ENCODE results near the gene SGSM2.

The SGSM2 gene

GRCh38 chr17:2369551-2370210 lies 32.4 kb downstream of the SGSM2 start:
- no peak for DNase-seq (ENCODE audit: low spot score)

DNA sequence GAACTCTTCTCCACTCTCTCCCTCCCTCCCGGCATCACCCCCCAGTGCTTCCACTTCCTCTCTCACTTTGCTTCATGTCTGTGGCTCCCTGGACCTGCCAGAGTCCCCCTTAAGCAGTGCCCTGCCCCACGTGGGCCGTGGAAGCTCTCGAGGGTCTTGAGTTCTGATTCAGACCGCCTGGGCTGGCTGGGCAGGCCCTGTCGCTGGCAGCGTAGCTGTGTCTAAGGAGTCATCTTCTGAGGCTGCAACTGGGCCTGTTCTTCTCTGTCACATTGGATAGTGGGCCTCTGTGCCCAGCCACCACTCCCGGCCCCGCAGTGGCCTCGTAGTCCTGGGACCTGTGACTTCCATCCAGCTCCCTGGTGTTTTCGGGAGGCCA lies 32.9 kb downstream of the SGSM2 start:
- DNase-seq (ENCODE audit: low spot score), result no peak

- no peak for DNase-seq (ENCODE audit: low spot score)
Observed at GRCh38 chr17:2371183-2372130, 34.2 kb downstream of the SGSM2 start.

DNA sequence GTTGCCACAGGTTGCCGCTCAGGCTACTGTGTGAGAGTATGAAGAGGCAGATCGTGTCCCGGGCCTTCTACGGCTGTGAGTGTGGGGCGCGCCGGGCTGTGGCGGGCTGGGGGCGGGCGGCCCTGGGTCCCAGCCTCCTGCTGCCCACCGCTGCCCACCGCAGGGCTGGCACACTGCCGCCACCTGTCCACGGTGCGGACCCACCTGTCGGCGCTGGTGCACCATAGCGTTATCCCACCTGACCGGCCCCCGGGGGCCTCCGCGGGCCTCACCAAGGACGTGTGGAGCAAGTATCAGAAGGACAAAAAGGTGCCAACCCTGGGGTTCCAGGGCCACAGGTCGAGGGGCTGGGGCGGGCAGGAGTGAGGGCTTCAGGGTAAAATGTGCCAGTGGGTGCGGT lies 34.9 kb downstream of the SGSM2 start:
- DNase-seq (ENCODE audit: low spot score), result no peak

DNA sequence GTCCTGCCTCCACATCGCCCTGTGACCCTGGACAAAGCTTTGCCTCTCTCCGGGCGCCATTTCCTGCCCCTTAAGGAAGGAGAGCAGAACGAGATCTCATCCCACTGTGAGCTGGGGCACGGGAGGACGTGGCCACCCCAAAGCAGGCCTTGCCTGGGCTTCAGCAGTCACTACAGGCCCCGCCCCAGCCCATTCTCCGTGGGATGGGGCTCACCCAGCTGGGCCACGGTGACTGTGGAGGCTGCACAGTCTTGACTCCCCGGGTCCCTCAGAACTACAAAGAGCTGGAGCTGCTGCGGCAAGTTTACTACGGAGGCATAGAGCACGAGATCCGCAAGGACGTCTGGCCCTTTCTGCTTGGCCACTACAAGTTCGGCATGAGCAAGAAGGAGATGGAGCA lies 35.4 kb downstream of the SGSM2 start:
- DNase-seq (ENCODE audit: low spot score), result no peak

DNA sequence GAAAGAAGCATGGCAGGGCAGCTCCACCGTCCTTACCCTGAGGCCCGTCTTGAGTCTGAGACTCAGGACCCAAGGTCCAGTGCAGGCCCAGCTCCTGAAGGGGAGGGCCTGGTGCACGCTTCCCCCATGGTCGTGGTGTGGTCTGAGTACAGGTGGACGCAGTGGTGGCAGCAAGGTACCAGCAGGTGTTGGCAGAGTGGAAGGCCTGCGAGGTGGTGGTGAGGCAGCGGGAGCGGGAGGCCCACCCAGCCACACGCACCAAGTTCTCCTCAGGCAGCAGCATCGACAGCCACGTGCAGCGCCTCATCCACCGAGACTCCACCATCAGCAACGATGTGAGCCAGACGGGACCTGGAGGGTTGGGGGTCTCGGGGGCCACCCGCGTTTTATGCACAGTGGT lies 35.9 kb downstream of the SGSM2 start:
- no peak for DNase-seq (ENCODE audit: low spot score)

GRCh38 chr17:2374549-2375285 lies 37.4 kb downstream of the SGSM2 start:
- DNase-seq (ENCODE audit: low spot score), result no peak

DNA sequence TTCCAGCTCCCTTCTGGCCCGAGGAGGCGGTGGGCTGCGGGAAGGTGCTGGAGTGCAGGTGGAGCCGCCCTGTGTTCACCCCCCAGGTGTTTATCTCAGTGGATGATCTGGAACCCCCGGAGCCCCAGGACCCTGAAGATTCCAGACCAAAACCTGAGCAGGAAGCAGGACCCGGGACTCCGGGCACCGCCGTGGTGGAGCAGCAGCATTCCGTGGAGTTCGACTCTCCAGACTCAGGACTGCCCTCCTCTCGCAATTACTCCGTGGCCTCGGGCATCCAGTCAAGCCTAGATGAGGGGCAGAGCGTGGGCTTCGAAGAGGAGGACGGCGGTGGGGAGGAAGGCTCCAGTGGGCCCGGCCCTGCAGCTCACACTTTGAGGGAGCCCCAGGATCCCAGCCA lies 38.1 kb downstream of the SGSM2 start:
- DNase-seq (ENCODE audit: low spot score), result no peak

DNA sequence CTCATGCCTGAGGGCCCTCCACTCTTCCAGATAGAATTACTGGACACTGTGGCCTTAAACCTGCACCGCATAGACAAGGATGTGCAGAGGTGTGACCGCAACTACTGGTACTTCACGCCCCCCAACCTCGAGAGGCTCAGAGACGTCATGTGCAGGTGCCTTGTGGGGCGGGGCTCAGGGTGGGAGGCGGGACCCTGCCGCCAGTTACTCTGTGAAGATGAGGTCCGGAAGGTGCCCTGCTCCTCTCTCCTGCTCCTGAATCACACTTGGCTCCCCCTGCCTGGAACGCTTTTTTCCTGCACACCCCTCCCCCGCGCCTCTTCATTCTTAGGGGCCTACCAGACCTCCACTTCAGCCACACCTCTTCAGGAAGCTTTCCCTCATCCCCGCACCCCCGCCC lies 38.8 kb downstream of the SGSM2 start:
- DNase-seq (ENCODE audit: low spot score), result no peak

DNA sequence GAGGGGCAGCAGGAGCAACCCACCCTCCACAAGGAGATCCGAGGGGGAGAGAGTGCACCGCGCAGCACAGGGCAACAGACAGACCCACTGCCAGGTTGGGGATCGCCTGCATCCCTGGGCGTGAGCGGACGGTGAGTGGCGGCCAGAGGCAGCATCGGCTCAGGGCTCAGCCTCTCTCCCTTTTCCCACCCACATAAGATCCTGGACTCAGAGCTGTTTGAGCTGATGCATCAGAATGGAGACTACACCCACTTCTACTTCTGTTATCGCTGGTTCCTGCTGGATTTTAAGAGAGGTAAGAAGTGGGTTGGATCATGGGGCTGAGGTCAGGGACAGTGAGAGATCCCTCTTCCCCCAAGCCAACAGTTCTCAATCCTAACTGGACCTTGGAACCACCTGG lies 40.4 kb downstream of the SGSM2 start:
- no peak for DNase-seq (ENCODE audit: low spot score)

DNA sequence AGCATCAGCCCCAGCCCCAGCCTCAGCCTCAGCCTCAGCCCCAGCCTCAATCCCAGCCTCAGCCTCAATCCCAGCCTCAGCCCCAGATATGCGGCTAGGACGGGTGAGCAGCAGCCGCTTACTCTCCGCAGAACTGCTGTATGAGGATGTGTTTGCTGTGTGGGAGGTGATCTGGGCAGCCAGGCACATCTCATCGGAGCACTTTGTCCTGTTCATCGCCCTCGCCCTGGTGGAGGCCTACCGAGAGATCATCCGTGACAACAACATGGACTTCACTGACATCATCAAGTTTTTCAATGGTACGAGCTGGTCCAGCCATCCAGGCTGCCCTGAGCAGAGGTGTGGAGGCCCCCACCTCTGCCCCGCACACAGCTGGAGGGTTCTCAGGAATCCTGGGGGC lies 41.6 kb downstream of the SGSM2 start:
- no peak for DNase-seq (ENCODE audit: low spot score)

DNA sequence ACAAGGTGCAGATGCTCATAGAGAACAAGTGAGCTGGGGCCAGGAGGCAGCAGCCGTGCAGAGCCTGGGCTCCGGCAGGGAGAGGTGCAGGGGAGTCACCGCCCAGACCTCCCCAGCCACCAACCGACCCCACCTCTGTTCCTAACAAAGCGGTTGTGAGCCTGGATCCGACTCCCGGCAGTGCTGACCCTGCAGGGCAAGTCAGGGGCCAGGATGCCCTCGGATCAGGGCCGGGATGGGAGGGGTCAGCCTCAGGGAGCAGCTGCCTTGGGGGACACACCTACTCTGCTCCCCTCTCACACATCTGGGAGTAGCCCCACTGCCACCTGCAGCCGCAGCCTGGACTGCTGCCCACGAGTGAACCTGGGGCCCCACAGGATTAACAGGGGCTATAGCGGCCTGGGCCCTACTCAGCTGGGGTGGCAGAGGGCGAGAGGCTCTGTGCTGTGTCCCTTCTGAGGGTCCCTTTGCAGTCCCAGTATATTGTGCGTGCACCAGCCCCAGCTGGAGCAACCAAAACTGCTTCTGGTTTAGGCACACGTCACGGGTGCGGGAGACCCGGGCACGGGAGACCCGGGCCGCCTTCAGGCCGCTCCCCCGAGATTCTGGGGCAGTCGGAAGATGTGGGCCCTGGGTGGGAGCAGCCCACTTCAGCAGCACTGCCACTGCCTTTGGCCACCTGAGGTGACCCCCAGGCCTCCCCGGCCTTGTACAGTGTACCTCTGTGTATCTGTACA lies 42.4 kb downstream of the SGSM2 start:
- DNase-seq (ENCODE audit: low spot score), result no peak

DNA sequence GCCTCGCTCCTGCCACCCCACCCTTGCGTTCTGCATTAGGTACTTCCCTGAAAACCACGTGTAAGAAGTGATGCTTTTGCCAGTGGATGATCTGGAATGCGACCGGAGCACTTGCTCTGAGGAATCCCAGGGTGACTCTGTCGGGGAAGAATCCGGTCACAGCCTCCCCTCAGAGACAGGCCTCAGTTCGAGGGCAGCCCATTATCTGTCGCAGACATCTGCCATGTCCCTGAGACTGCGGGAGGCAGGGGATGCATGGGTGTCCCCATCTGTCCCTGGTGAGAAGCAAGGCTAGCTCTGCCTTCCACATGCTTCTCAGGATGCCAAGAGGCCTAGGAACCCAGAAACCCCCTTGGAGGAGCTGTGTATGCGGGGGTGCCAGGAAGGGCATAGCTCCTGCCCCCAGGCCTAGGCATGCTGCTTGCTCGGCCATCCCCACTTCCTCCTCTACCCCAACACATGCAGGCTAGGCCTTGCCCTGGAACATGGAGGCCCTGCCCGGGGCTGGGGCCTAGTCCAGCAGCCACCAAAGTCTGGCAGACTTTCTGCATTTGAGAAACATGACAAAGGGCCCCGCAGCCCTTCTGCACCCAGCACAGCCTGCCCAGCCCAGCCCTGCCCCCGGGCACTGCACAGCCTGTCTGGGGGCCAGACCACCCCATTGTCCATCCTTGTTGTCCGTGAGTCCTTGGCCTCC lies 43.1 kb downstream of the SGSM2 start:
- DNase-seq (ENCODE audit: low spot score), result no peak

GRCh38 chr17:2380950-2381649 lies 43.8 kb downstream of the SGSM2 start:
- no peak for DNase-seq (ENCODE audit: low spot score)

- no peak for DNase-seq (ENCODE audit: low spot score)
Observed at GRCh38 chr17:2383628-2384167, 46.4 kb downstream of the SGSM2 start.

DNA sequence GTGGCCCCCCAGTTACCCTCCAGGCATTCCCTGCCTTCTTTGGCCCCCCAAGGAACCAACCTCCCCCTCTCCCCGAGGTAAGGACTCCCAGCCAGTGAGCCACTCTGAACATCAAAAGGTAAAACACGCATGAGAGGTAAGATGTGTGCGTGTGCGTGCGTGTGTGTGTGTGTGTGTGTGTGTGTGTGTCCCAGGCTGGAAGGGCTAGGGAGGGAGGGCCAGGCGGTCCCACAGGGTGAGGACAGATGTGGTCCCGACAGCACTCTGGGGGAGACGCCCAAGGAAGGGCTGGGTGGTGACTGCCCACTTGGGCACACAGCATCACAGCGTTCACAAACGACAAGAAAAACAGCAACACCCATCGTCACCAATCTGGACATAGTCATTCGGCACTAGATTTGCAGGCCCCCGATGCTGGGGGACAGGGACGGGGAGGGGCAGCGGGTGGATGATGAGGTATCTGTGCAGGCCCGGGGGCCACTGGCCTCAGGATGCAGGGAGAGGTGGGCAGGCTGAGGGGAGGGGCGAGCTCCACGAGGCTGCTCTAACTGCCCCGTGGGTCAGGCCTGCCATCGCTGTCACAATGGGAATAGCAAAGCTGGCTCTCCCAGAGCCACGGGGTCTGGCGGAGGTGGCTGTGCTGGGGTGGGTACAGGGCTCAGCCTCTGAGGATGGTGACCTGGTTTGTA lies 47.3 kb downstream of the SGSM2 start:
- DNase-seq (ENCODE audit: low spot score), result no peak

DNA sequence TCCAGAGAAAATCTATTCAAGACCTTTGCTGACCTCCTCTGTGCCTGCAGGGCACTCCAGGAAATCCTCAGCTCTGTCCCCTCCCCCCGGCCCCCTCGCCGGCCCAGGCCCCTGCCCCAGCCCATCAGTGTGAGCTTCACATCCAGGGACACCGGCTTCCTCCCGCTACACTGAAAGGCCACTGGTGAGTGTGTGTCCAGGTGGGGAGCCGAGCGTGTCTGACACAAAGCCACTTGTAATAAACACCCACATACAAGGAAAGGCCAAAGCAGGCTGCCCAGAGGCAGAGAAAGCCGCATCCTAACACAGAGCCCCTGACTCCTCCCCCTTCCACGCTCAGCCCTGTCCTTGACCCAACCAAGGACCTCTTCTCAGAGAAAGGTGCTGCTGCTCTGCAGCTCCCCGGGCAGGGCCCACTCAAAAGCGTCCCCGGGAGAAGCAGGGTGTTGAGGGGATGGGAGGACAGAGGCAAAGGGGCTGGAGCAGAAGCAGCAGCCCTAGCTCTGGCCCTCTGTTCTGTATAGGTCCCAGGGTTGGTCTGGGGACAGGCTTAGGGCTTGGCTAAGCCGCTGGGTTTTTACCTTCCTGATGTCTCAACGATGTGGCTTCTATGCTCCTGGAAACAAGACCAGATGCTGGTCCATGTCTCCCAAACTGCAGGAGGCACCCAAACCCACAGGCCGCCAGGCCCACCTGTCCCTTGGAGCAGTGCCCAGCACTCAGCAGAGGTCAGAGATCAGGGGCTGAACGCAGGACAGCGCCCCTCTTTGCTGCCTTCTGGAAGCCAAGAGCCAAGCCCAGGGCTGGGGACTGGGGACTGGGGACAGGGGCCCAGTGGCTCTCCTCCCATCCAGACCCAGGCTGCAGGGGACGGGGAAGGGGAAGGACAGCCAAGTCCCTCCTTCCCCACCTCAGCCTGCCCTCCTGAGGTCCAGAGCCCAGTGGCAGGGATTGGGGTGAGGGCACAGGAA lies 48.2 kb downstream of the SGSM2 start:
- DNase-seq (ENCODE audit: low spot score), result no peak

DNA sequence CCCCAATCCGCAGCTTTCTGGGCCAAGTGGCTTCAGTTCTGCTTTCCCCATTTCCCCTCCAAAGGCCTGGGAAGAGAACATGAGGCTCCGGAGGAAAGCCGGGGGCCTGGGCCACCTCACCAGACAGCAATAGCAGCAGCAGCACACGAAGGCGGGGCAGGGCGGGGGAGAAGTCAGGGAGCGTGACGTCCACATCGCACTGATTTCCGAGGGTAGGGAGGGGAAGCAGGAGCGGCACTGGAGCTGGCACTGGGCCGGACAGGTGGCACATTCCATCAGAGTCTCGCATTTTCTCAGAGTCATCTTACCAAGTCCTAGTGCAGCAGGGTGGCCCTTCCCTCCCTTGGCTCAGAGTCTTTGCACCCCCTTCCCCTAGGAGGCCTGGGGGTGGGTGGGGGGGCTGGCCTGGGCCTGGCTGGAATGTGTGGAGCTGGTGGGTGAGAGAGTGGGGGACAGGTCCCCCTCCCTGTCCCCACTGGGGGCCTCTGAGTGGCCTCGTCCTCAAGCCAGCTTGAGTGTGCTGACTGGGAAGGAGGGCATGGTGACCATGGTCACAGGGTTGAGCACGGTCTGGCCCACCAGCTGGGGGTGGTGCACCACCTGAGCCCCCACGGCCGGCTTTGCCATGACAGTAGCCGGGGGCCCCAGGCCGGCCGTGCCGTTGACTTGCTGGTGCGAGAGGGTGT lies 49.2 kb downstream of the SGSM2 start:
- no peak for DNase-seq (ENCODE audit: low spot score)

All from CD4-positive, alpha-beta T cell treated with Interleukin-6 at 100 ng/mL for 8 hours (primary cell).